ENCODE measurements around the gene TWNK. TPM values are rescaled to one million over a fixed set of nuclear protein-coding genes. Genes with fewer than 3 reads are reported as not detected.

The TWNK gene
- total RNA-seq, 2 donors from 2014 or later: 13.6 to 34.2 TPM

GRCh38 chr10:101005869-101006567, 18.7 kb downstream of the TWNK start:
- no peak for ATAC-seq
- H3K27ac Mint-ChIP-seq: no peak overlapping the region
- H3K4me3 Mint-ChIP-seq: no peak overlapping the region

GRCh38 chr10:101006593-101007098, 19.3 kb downstream of the TWNK start:
- no peaks in the 10 kb centered on the region for H3K36me3 Mint-ChIP-seq
- no peaks in the 10 kb centered on the region for H3K4me1 Mint-ChIP-seq (ENCODE audit: low read depth in 2 of 2)
- no peak for DNase-seq (ENCODE audit: low spot score)
- no peak for ATAC-seq
- H3K9me3 Mint-ChIP-seq: no peaks in the 10 kb centered on the region
- no peak overlapping the region for H3K27ac Mint-ChIP-seq
- no peak overlapping the region for H3K4me3 Mint-ChIP-seq
- H3K27me3 Mint-ChIP-seq: no peaks in the 10 kb centered on the region

More at GRCh38 chr10:101005869-101006567, 18.7 kb downstream of the TWNK start:
- Mint-ChIP-seq H3K9me3 (no peaks in the 10 kb centered on the region), H3K4me1 (ENCODE audit: low read depth in 2 of 2) (peaks cover 3% of the 10 kb centered on the region in 2 donors), H3K27me3 (no peaks in the 10 kb centered on the region), H3K36me3 (no peaks in the 10 kb centered on the region)
- no peak for DNase-seq (ENCODE audit: low spot score)

- ATAC-seq: no peak
- DNase-seq (ENCODE audit: low spot score): no peak
- Mint-ChIP-seq H3K27ac (no peak overlapping the region), H3K9me3 (no peaks in the 10 kb centered on the region), H3K4me1 (ENCODE audit: low read depth in 2 of 2) (no peaks in the 10 kb centered on the region), H3K4me3 (no peak overlapping the region), H3K36me3 (no peaks in the 10 kb centered on the region), H3K27me3 (no peaks in the 10 kb centered on the region)
Observed at GRCh38 chr10:101007099-101007711, 19.9 kb downstream of the TWNK start.

GRCh38 chr10:101007915-101008822, 20.8 kb downstream of the TWNK start:
- ATAC-seq: no peak
- Mint-ChIP-seq H3K36me3 (no peaks in the 10 kb centered on the region), H3K4me3 (no peak overlapping the region)

GRCh38 chr10:101008823-101009423, 21.6 kb downstream of the TWNK start:
- no peaks in the 10 kb centered on the region for H3K9me3 Mint-ChIP-seq
- H3K4me3 Mint-ChIP-seq: no peak overlapping the region
- H3K36me3 Mint-ChIP-seq: no peaks in the 10 kb centered on the region
- peaks cover 7 to 8% of the 10 kb centered on the region in 2 donors for H3K4me1 Mint-ChIP-seq (ENCODE audit: low read depth in 2 of 2)
- DNase-seq (ENCODE audit: low spot score): no peak
- ATAC-seq: no peak
- no peak overlapping the region for H3K27ac Mint-ChIP-seq
- peaks cover 4 to 6% of the 10 kb centered on the region in 2 donors for H3K27me3 Mint-ChIP-seq

More at GRCh38 chr10:101007915-101008822, 20.8 kb downstream of the TWNK start:
- Mint-ChIP-seq H3K9me3 (no peaks in the 10 kb centered on the region), H3K27me3 (peaks cover 1 to 2% of the 10 kb centered on the region in 2 donors), H3K27ac (no peak overlapping the region), H3K4me1 (ENCODE audit: low read depth in 2 of 2) (peaks cover 5% of the 10 kb centered on the region in 2 donors)
- no peak for DNase-seq (ENCODE audit: low spot score)

DNA sequence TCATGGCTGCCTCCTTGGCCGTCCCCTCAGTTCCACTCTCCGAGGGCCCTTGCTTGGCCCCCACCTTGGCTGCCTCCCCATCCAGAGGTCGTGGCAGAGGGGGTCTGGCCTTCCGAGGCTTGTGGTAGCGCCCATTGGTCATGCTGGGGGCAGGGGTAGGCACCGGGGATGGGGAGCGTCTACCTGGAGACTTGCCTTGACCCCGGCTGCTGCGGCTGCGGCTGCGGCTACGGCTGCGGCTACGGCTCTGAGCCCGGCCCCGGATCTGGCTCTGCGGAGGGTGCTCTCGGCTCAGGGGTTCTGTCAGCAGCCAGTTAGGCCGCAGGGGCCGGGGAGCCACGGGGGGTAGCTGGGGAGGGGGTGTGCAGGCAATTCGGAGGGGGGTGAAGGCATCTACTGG, 23.0 kb downstream of the TWNK start:
- no peak overlapping the region for H3K27ac Mint-ChIP-seq
- no peaks in the 10 kb centered on the region for H3K36me3 Mint-ChIP-seq
- no peak for DNase-seq (ENCODE audit: low spot score)
- no peak overlapping the region for H3K4me3 Mint-ChIP-seq
- H3K9me3 Mint-ChIP-seq: no peaks in the 10 kb centered on the region
- no peak for ATAC-seq
- peaks cover 8 to 13% of the 10 kb centered on the region in 2 donors for H3K4me1 Mint-ChIP-seq (ENCODE audit: low read depth in 2 of 2)
- H3K27me3 Mint-ChIP-seq: peaks cover 6% of the 10 kb centered on the region in 2 donors

DNA sequence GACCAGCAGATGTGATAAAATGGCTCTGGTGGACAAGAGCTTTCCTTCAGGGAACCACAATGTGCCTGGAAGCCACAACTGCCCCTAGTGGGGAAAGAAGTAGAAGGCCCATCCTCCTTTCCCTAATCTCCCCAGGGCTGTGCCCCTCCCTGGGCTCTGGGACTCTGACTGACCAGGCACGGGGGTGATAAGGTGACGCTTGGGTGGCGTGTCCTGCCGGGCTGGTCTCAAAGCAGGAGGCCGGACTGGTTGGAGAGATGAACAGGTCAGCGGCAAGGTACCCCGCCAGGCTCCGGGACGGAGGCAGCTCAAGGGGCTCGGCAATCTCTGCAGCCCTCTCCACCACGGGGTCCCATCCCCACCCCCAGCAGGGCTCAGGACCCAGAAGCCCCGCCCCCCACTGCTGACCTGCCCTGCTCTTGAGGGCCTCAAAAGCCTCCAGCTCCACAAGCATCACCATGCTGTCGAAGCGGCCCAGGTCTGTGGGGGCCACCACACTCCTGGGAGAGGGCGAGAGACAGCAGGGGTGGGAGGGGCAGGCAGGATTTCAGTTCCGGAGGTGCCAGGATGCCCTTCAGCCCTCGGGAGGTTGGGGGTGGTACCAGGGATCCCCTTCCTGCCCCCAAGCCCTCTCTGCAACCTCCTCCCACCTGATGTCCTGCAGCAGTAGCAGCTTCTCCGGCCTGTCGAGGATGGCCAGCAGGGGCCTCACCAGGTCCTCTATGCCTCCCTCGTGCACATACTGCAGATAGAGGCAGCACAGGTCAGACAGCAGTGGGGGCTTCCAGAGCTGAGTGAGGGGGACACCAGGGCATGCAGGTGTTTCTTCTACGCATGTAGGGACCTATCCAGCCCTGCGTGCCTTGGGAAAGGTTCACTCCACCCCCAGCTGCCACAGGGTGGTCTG, 24.4 kb downstream of the TWNK start:
- ATAC-seq: no peak

DNA sequence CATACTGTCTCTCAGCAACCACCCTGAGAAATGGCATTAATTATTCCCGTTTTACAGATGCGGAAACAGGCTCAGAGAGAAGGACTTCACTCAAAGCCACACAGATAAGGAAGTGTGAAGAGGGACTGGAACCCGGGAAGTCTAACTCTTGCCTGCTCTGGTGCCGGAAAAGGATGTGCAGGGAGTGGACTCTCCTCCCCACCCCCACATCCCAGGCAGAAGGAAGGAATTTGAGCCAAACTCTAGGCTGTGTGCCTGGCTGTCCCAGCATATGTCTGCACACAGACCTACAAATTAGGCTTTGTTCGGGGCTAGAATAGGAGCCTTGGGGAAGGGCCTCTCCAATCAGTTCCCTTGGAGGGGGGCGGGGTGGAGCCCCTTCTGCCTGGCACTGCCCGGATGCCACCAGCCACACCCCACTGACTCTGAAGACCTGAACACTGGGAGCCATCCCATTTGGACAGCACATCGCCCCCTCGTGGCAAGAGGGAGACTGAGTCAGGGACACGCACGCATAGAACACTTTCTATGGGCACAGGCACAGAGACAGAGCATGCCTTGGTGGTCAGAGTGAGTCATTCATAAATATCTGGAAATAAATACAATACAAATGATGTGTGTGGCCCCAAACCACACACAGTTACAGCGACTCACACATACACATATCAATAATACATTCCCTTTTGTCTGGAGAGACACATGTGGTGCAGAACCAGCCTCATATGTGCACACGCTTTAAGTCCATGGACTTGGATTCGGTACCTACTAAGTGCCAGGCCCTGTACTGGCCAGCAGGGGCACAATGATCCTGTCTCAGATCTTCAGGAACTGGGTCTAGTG, 25.4 kb downstream of the TWNK start:
- ATAC-seq: peak; percentile 84 to 85
- peak; percentile 83 for DNase-seq (ENCODE audit: low spot score)
- Mint-ChIP-seq H3K27ac (no peak overlapping the region), H3K4me1 (ENCODE audit: low read depth in 2 of 2) (peaks cover 8 to 13% of the 10 kb centered on the region in 2 donors), H3K36me3 (no peaks in the 10 kb centered on the region), H3K27me3 (peaks cover 20 to 26% of the 10 kb centered on the region in 2 donors), H3K9me3 (no peaks in the 10 kb centered on the region), H3K4me3 (no peak overlapping the region)

More for the DNA sequence above, 24.4 kb downstream of the TWNK start:
- Mint-ChIP-seq H3K9me3 (no peaks in the 10 kb centered on the region), H3K27me3 (peaks cover 14 to 16% of the 10 kb centered on the region in 2 donors), H3K27ac (no peak overlapping the region), H3K4me3 (no peak overlapping the region), H3K36me3 (no peaks in the 10 kb centered on the region), H3K4me1 (ENCODE audit: low read depth in 2 of 2) (peaks cover 8 to 13% of the 10 kb centered on the region in 2 donors)
- no peak for DNase-seq (ENCODE audit: low spot score)

DNA sequence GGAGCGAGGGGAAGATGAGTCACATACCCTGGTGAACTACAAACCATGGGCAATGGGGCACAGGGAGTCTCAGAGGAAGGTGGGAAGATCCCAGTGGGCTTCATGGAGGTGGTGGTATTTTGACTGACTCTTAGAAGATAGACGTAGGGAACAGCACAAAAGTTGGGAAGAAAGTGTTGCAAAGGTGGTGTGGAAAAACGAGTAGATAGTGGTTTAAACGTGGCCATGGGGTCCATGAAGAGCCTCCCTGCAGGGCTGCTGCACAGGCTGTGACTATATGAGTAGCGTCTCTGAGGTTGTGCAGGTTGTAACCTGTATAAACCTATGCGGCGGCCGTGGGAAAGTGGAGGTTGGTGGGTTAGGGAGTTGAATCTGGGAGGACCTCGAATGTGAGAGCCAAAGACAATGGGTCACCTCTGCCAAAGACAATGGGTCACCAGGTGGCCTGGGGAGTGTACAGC, 26.1 kb downstream of the TWNK start:
- H3K4me1 Mint-ChIP-seq (ENCODE audit: low read depth in 2 of 2): peaks cover 8 to 15% of the 10 kb centered on the region in 2 donors
- DNase-seq (ENCODE audit: low spot score) (no peak), ATAC-seq (no peak)
- no peak overlapping the region for H3K27ac Mint-ChIP-seq
- no peak overlapping the region for H3K4me3 Mint-ChIP-seq
- H3K27me3 Mint-ChIP-seq: peaks cover 22 to 26% of the 10 kb centered on the region in 2 donors
- no peaks in the 10 kb centered on the region for H3K36me3 Mint-ChIP-seq
- no peaks in the 10 kb centered on the region for H3K9me3 Mint-ChIP-seq

- ATAC-seq: peak; percentile 56 to 72
- H3K27ac Mint-ChIP-seq: no peak overlapping the region
- no peak overlapping the region for H3K4me3 Mint-ChIP-seq
- H3K9me3 Mint-ChIP-seq: no peaks in the 10 kb centered on the region
- peaks cover 10 to 18% of the 10 kb centered on the region in 2 donors for H3K4me1 Mint-ChIP-seq (ENCODE audit: low read depth in 2 of 2)
- H3K27me3 Mint-ChIP-seq: peaks cover 25 to 29% of the 10 kb centered on the region in 2 donors
- no peaks in the 10 kb centered on the region for H3K36me3 Mint-ChIP-seq
- DNase-seq (ENCODE audit: low spot score): no peak
Observed at GRCh38 chr10:101014230-101014884, 27.0 kb downstream of the TWNK start.

DNA sequence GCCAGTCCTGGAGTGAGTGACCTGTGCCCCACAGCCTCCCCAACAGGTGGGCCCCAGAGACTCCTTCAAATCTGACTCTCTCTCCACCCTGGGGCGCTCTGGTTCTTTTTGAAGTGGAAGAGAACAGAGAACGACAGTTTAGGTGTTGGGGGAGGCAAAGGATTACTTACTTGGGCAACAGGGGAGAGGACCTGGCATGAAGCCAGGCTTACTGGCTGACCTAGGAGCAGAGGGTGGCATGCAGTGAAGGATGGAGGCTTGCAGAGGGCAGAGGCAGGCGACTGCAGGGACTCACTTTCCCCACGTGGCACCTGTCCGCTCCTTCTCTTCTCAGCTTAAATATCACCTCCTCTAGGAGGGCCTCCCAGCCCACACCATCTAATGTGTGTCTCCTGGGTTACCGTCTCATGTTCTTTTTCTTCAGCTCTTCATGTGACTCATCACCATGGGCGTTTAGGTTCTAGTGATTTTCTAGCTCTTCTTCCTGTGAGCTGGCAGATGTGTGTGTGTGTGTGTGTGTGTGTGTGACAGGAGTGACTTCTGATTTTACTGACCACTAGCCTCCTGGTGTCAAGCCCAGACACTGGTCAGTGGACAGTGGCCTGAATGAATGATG, 27.7 kb downstream of the TWNK start:
- DNase-seq (ENCODE audit: low spot score): no peak
- no peak for ATAC-seq
- Mint-ChIP-seq H3K27me3 (peaks cover 27 to 34% of the 10 kb centered on the region in 2 donors), H3K36me3 (no peaks in the 10 kb centered on the region), H3K9me3 (no peaks in the 10 kb centered on the region), H3K27ac (no peak overlapping the region), H3K4me3 (no peak overlapping the region), H3K4me1 (ENCODE audit: low read depth in 2 of 2) (peaks cover 14 to 21% of the 10 kb centered on the region in 2 donors)

Data from natural killer cell treated with Interleukin-12 subunit alpha and Interleukin-12 subunit beta and Interleukin-15 and Interleukin-18, amount 100 ng/mL, for 72 hours (primary cell).